Activated T-helper 2 cell treated with anti-CD3 and anti-CD28 coated beads, Interferon-gamma antibody, Interleukin-2, Interleukin-4, amounts not matched to agents 10 μg/mL and 5 μg/mL and 100 μg/mL, durations not matched to agents 14 hours and 24 hours and 36 hours (primary cell): ENCODE data around the gene BCO2. TPM values are rescaled to one million over a fixed set of nuclear protein-coding genes. Genes with fewer than 3 reads are reported as not detected.
"Not testable (repeated sequence)": the region's sequence is repeated elsewhere in the genome, so short reads cannot be mapped to it uniquely, and the experiment has no call there.

Experiments
- DNase-seq: peaks from one replicate; pipeline ENCODE4 v3.0.0; 2021; ENCODE audit warnings: low spot score
- H3K27ac Mint-ChIP-seq: one replicate; pipeline ENCODE4 v1.8.0; 2021; ENCODE audit warnings: mixed read lengths
- H3K27me3 Mint-ChIP-seq: one replicate; pipeline ENCODE4 v1.8.0; 2021; ENCODE audit warnings: low read depth, mixed read lengths
- H3K36me3 Mint-ChIP-seq: one replicate; pipeline ENCODE4 v1.8.0; 2021; ENCODE audit warnings: low read depth, mixed read lengths
- H3K4me1 Mint-ChIP-seq: one replicate; pipeline ENCODE4 v1.8.0; 2021; ENCODE audit warnings: low read depth, mixed read lengths
- H3K4me3 Mint-ChIP-seq: one replicate; pipeline ENCODE4 v1.8.0; 2021; ENCODE audit warnings: low read depth, mild to moderate bottlenecking, moderate library complexity, mixed read lengths
- H3K9me3 Mint-ChIP-seq: one replicate; pipeline ENCODE4 v1.8.0; 2021; ENCODE audit warnings: mixed read lengths
- intact Hi-C: fragments of 100-400 bp; cut with micrococcal nuclease; formaldehyde crosslinking; loops from one replicate; pipeline ENCODE4 v1.15.1; 2023
- total RNA-seq: library from RNA; stranded (reverse); gene quantifications from 2 replicates; pipeline ENCODE4 v1.2.3, GENCODE V29; 2022

The BCO2 gene
- total RNA-seq, 1 donor from 2014 or later, result 1.2 TPM

GRCh38 chr11:112177589-112177988, 2.3 kb downstream of the BCO2 start:
- H3K4me1 Mint-ChIP-seq, result peaks cover 8% of the 10 kb centered on the region
- peaks cover 29% of the 10 kb centered on the region for H3K27me3 Mint-ChIP-seq
- no peak for DNase-seq
- H3K27ac Mint-ChIP-seq, result no peak overlapping the region
- H3K4me3 Mint-ChIP-seq, result no peak overlapping the region
- intact Hi-C loops, result loop anchor here (5.0 to 10.0 kb wide), 2 partner anchors 243 to 300 kb away; partner anchors contain the start of genes CFAP68, DIXDC1 and FDXACB1
- H3K9me3 Mint-ChIP-seq, result no peaks in the 10 kb centered on the region
- H3K36me3 Mint-ChIP-seq, result no peaks in the 10 kb centered on the region

- H3K9me3 Mint-ChIP-seq, result no peaks in the 10 kb centered on the region
- peaks cover 30% of the 10 kb centered on the region for H3K27me3 Mint-ChIP-seq
- no peak overlapping the region for H3K4me3 Mint-ChIP-seq
- DNase-seq, result no peak
- H3K27ac Mint-ChIP-seq, result no peak overlapping the region
- H3K4me1 Mint-ChIP-seq, result peaks cover 8% of the 10 kb centered on the region
- no peaks in the 10 kb centered on the region for H3K36me3 Mint-ChIP-seq
- intact Hi-C loops, result loop anchor here (5.0 to 10.0 kb wide), 2 partner anchors 244 to 301 kb away; partner anchors contain the start of genes CFAP68, DIXDC1 and FDXACB1
These were observed 3.1 kb downstream of the BCO2 start for GRCh38 chr11:112178428-112178827.

GRCh38 chr11:112178936-112179335, 3.6 kb downstream of the BCO2 start:
- peaks cover 8% of the 10 kb centered on the region for H3K4me1 Mint-ChIP-seq
- no peaks in the 10 kb centered on the region for H3K36me3 Mint-ChIP-seq
- no peaks in the 10 kb centered on the region for H3K9me3 Mint-ChIP-seq
- intact Hi-C loops, result loop anchor here (5.0 to 10.0 kb wide), 2 partner anchors 244 to 302 kb away; partner anchors contain the start of genes CFAP68, DIXDC1 and FDXACB1
- H3K27ac Mint-ChIP-seq, result no peak overlapping the region
- no peak for DNase-seq
- no peak overlapping the region for H3K4me3 Mint-ChIP-seq
- peaks cover 32% of the 10 kb centered on the region for H3K27me3 Mint-ChIP-seq

GRCh38 chr11:112179601-112180000, 4.3 kb downstream of the BCO2 start:
- Mint-ChIP-seq H3K4me1 (peaks cover 7% of the 10 kb centered on the region), H3K27me3 (peaks cover 33% of the 10 kb centered on the region), H3K4me3 (no peak overlapping the region), H3K27ac (no peak overlapping the region), H3K36me3 (no peaks in the 10 kb centered on the region), H3K9me3 (no peaks in the 10 kb centered on the region)
- intact Hi-C loops, result loop anchor here (5.0 to 10.0 kb wide), 2 partner anchors 245 to 302 kb away; partner anchors contain the start of genes CFAP68, DIXDC1 and FDXACB1
- no peak for DNase-seq

GRCh38 chr11:112182867-112183266, 7.6 kb downstream of the BCO2 start:
- Mint-ChIP-seq H3K4me1 (no peaks in the 10 kb centered on the region), H3K27me3 (peaks cover 24% of the 10 kb centered on the region), H3K9me3 (no peaks in the 10 kb centered on the region), H3K36me3 (no peaks in the 10 kb centered on the region), H3K4me3 (no peak overlapping the region), H3K27ac (no peak overlapping the region)
- DNase-seq, result no peak
- intact Hi-C loops, result no loop called here

- H3K27ac Mint-ChIP-seq, result no peak overlapping the region
- no peaks in the 10 kb centered on the region for H3K36me3 Mint-ChIP-seq
- H3K9me3 Mint-ChIP-seq, result no peaks in the 10 kb centered on the region
- peaks cover 10% of the 10 kb centered on the region for H3K27me3 Mint-ChIP-seq
- no peak for DNase-seq
- H3K4me3 Mint-ChIP-seq, result no peak overlapping the region
- intact Hi-C loops, result no loop called here
- H3K4me1 Mint-ChIP-seq, result no peaks in the 10 kb centered on the region
These were observed 10.6 kb downstream of the BCO2 start for GRCh38 chr11:112185883-112186282.

- Mint-ChIP-seq H3K27ac (no peak overlapping the region), H3K4me3 (no peak overlapping the region), H3K9me3 (no peaks in the 10 kb centered on the region), H3K36me3 (no peaks in the 10 kb centered on the region), H3K27me3 (peaks cover 10% of the 10 kb centered on the region), H3K4me1 (no peaks in the 10 kb centered on the region)
- intact Hi-C loops, result no loop called here
- DNase-seq, result no peak
These were observed 11.0 kb downstream of the BCO2 start for GRCh38 chr11:112186304-112186703.

GRCh38 chr11:112195113-112195512, 19.8 kb downstream of the BCO2 start:
- H3K27me3 Mint-ChIP-seq, result peaks cover 22% of the 10 kb centered on the region
- intact Hi-C loops, H3K4me3 Mint-ChIP-seq, H3K27ac Mint-ChIP-seq, H3K4me1 Mint-ChIP-seq, DNase-seq, H3K36me3 Mint-ChIP-seq, H3K9me3 Mint-ChIP-seq: not testable (repeated sequence)

GRCh38 chr11:112195951-112196351, 20.6 kb downstream of the BCO2 start:
- no peaks in the 10 kb centered on the region for H3K9me3 Mint-ChIP-seq
- no peak overlapping the region for H3K27ac Mint-ChIP-seq

GRCh38 chr11:112196519-112197087, 21.3 kb downstream of the BCO2 start:
- no peak overlapping the region for H3K27ac Mint-ChIP-seq
- H3K4me3 Mint-ChIP-seq, result no peak overlapping the region
- intact Hi-C loops, result no loop called here
- H3K9me3 Mint-ChIP-seq, result no peaks in the 10 kb centered on the region
- H3K36me3 Mint-ChIP-seq, result no peaks in the 10 kb centered on the region
- H3K4me1 Mint-ChIP-seq, result no peaks in the 10 kb centered on the region
- no peak for DNase-seq
- peaks cover 22% of the 10 kb centered on the region for H3K27me3 Mint-ChIP-seq

More at GRCh38 chr11:112195951-112196351, 20.6 kb downstream of the BCO2 start:
- intact Hi-C loops, result no loop called here
- DNase-seq, result no peak
- Mint-ChIP-seq H3K36me3 (no peaks in the 10 kb centered on the region), H3K4me3 (no peak overlapping the region), H3K4me1 (no peaks in the 10 kb centered on the region), H3K27me3 (peaks cover 22% of the 10 kb centered on the region)

GRCh38 chr11:112199101-112199500, 23.8 kb downstream of the BCO2 start:
- H3K4me1 Mint-ChIP-seq, intact Hi-C loops, H3K4me3 Mint-ChIP-seq, H3K27ac Mint-ChIP-seq, H3K36me3 Mint-ChIP-seq, DNase-seq, H3K9me3 Mint-ChIP-seq: not testable (repeated sequence)
- H3K27me3 Mint-ChIP-seq, result peaks cover 21% of the 10 kb centered on the region

- H3K9me3 Mint-ChIP-seq, result no peaks in the 10 kb centered on the region
These were observed 24.9 kb downstream of the BCO2 start for GRCh38 chr11:112200252-112200651.

GRCh38 chr11:112206071-112206470, 30.8 kb downstream of the BCO2 start:
- Mint-ChIP-seq H3K4me3 (no peak overlapping the region), H3K27me3 (peaks cover 19% of the 10 kb centered on the region), H3K27ac (no peak overlapping the region), H3K9me3 (no peaks in the 10 kb centered on the region), H3K36me3 (no peaks in the 10 kb centered on the region), H3K4me1 (peaks cover 2% of the 10 kb centered on the region)
- intact Hi-C loops, result no loop called here
- DNase-seq, result no peak

More at GRCh38 chr11:112200252-112200651, 24.9 kb downstream of the BCO2 start:
- Mint-ChIP-seq H3K4me3 (no peak overlapping the region), H3K27ac (no peak overlapping the region), H3K36me3 (no peaks in the 10 kb centered on the region), H3K4me1 (no peaks in the 10 kb centered on the region), H3K27me3 (peaks cover 20% of the 10 kb centered on the region)
- no peak for DNase-seq
- intact Hi-C loops, result no loop called here
